ENCODE data around the gene MAD1L1. TPM values are rescaled to one million over a fixed set of nuclear protein-coding genes. Genes with fewer than 3 reads are reported as not detected.

Gene MAD1L1
- total and polyA plus RNA-seq, 2 of the 13 experiments (the other 11 are each of a cell fraction or from before 2014, with no cell fraction given), result 17.4 to 64.7 TPM

GRCh38 chr7:2241580-2242540 is 9.1 kb upstream of the MAD1L1 start, which contains the start of the genes MRM2 and NUDT1 (continued):
- TF ChIP-seq MTERF4 (CRISPR knock-in tag; IDR thresholded peaks at IDR 0.05) (no peak), CBFB (CRISPR knock-in tag; IDR thresholded peaks at IDR 0.05) (peak; percentile 79; the same call in 1 of the 2 replicates), ZNF329 (CRISPR knock-in tag; IDR thresholded peaks at IDR 0.05; ENCODE audit: low read depth) (peak; percentile 79), CENPBD1 (CRISPR knock-in tag; IDR thresholded peaks at IDR 0.05; ENCODE audit: borderline replicate concordance, low read depth) (no peak), MAFG (CRISPR knock-in tag; IDR thresholded peaks at IDR 0.05) (no peak), ETV6 (CRISPR knock-in tag; conservative IDR thresholded peaks at IDR 0.05) (0 out of 2 replicates have a peak, but pooled peaks have one; percentile 26), ISL2 (CRISPR knock-in tag; IDR thresholded peaks at IDR 0.05) (peak; percentile 18; the same call in 1 of the 2 replicates), ZNF547 (CRISPR knock-in tag; IDR thresholded peaks at IDR 0.05) (peak; percentile 61; the same call in 1 of the 2 replicates), BHLHE40 (IDR thresholded peaks at IDR 0.05; ENCODE audit: low read length) (0 out of 2 replicates have a peak, but pooled peaks have one; percentile 17), RBFOX2 (IDR thresholded peaks at IDR 0.05; ENCODE audit: low read depth, low read length) (peak; percentile 99), ETV5 (CRISPR knock-in tag; IDR thresholded peaks at IDR 0.05; ENCODE audit: borderline replicate concordance) (peak; percentile 90), YEATS4 (CRISPR knock-in tag; IDR thresholded peaks at IDR 0.05; ENCODE audit: borderline replicate concordance) (peak; percentile 85; the same call in 1 of the 2 replicates), ZNF543 (CRISPR knock-in tag; IDR thresholded peaks at IDR 0.05) (peak; percentile 53; the same call in 1 of the 2 replicates), JARID2 (CRISPR knock-in tag; IDR thresholded peaks at IDR 0.05; ENCODE audit: insufficient replicate concordance) (no peak), ARNT (IDR thresholded peaks at IDR 0.05) (no peak), ZNF687 (CRISPR knock-in tag; IDR thresholded peaks at IDR 0.05) (peak; percentile 91), SRSF1 (optimal IDR thresholded peaks at IDR 0.05; ENCODE audit: low read depth, low read length) (peak; percentile 98), JUN (CRISPR knock-in tag; IDR thresholded peaks at IDR 0.05) (no peak), FOXC1 (CRISPR knock-in tag; IDR thresholded peaks at IDR 0.05; ENCODE audit: borderline replicate concordance) (no peak; the same call in 1 of the 2 replicates), TEF (CRISPR knock-in tag; IDR thresholded peaks at IDR 0.05) (no peak), CHD2 (IDR thresholded peaks at IDR 0.05; ENCODE audit: low read depth, low read length) (no peak)

Data from HepG2 (cell line).